AG08396 (cell line): Measurements from ENCODE around the gene EML4.
"Not testable (repeated sequence)": the region's sequence is repeated elsewhere in the genome, so short reads cannot be mapped to it uniquely, and the experiment has no call there.

Experiments used
- DNase-seq: peaks from one replicate; pipeline ENCODE4 v3.0.0; 2012; ENCODE audit warnings: low spot score, mixed read lengths

The EML4 gene

GRCh38 chr2:42169100-42169873 lies at the start of gene EML4:
TSS of gene EML4 (plus strand) at chr2:42169353. CDS start at chr2:42169612, 259 bp downstream.
- DNase-seq = peak; percentile 96

GRCh38 chr2:42123426-42123825 lies 45.7 kb upstream of the EML4 start:
- DNase-seq = no peak

- no peak for DNase-seq
Measured at GRCh38 chr2:42124011-42124785, 45.0 kb upstream of the EML4 start.

GRCh38 chr2:42125841-42126594 lies 43.1 kb upstream of the EML4 start:
- no peak for DNase-seq

GRCh38 chr2:42126873-42127272 lies 42.3 kb upstream of the EML4 start:
- not testable (repeated sequence) for DNase-seq

- no peak for DNase-seq
Measured at GRCh38 chr2:42127425-42128424, 41.4 kb upstream of the EML4 start.

GRCh38 chr2:42128721-42129486 lies 40.2 kb upstream of the EML4 start:
- peak; percentile 35 for DNase-seq

GRCh38 chr2:42129487-42129852 lies 39.7 kb upstream of the EML4 start:
- no peak for DNase-seq

GRCh38 chr2:42129947-42130346 lies 39.2 kb upstream of the EML4 start:
- no peak for DNase-seq

- not testable (repeated sequence) for DNase-seq
Measured at GRCh38 chr2:42130858-42131257, 38.3 kb upstream of the EML4 start.

GRCh38 chr2:42132191-42132965 lies 36.8 kb upstream of the EML4 start:
- DNase-seq = peak; percentile 43

GRCh38 chr2:42132966-42133641 lies 36.0 kb upstream of the EML4 start:
- peak; percentile 78 for DNase-seq

- DNase-seq = no peak
Measured at GRCh38 chr2:42133771-42134195, 35.4 kb upstream of the EML4 start.

- DNase-seq = not testable (repeated sequence)
Measured at GRCh38 chr2:42134401-42134932, 34.7 kb upstream of the EML4 start.

- no peak for DNase-seq
Measured at GRCh38 chr2:42135381-42136312, 33.5 kb upstream of the EML4 start.

- no peak for DNase-seq
Measured at GRCh38 chr2:42136782-42137124, 32.4 kb upstream of the EML4 start.

- DNase-seq = no peak
Measured at GRCh38 chr2:42137125-42137841, 31.9 kb upstream of the EML4 start.
